Hepatic stellate cell (primary cell): ENCODE results near the gene RTKN2.

Source experiments
- DNase-seq: peaks from one replicate; pipeline ENCODE4 v3.0.0; 2011; ENCODE audit warnings: low spot score

Gene RTKN2

GRCh38 chr10:62175251-62175650 is 93.4 kb downstream of the RTKN2 start:
- no peak for DNase-seq

- no peak for DNase-seq
Observed at GRCh38 chr10:62172465-62172864, 96.2 kb downstream of the RTKN2 start.

GRCh38 chr10:62171791-62172190 is 96.9 kb downstream of the RTKN2 start:
- DNase-seq, result no peak

- no peak for DNase-seq
Observed at GRCh38 chr10:62170732-62171131, 97.9 kb downstream of the RTKN2 start.

- no peak for DNase-seq
Observed at GRCh38 chr10:62166331-62167131, 102.1 kb downstream of the RTKN2 start.

GRCh38 chr10:62165803-62166202 is 102.8 kb downstream of the RTKN2 start:
- no peak for DNase-seq

- DNase-seq, result no peak
Observed at GRCh38 chr10:62163024-62163423, 105.6 kb downstream of the RTKN2 start.

- no peak for DNase-seq
Observed at GRCh38 chr10:62162261-62162981, 106.2 kb downstream of the RTKN2 start.

- DNase-seq, result no peak
Observed at GRCh38 chr10:62159351-62159750, 109.3 kb downstream of the RTKN2 start.

GRCh38 chr10:62157601-62158000 is 111.0 kb downstream of the RTKN2 start:
- no peak for DNase-seq

- DNase-seq, result no peak
Observed at GRCh38 chr10:62155054-62155680, 113.5 kb downstream of the RTKN2 start.

- DNase-seq, result no peak
Observed at GRCh38 chr10:62154231-62154630, 114.4 kb downstream of the RTKN2 start.

GRCh38 chr10:62153191-62153590 is 115.5 kb downstream of the RTKN2 start:
- no peak for DNase-seq

- DNase-seq, result no peak
Observed at GRCh38 chr10:62149621-62150020, 119.0 kb downstream of the RTKN2 start.

- DNase-seq, result no peak
Observed at GRCh38 chr10:62148155-62148554, 120.5 kb downstream of the RTKN2 start.

- no peak for DNase-seq
Observed at GRCh38 chr10:62147425-62147824, 121.2 kb downstream of the RTKN2 start.

- no peak for DNase-seq
Observed at GRCh38 chr10:62136931-62137330, 131.7 kb downstream of the RTKN2 start.

GRCh38 chr10:62133618-62134017 is 135.0 kb downstream of the RTKN2 start:
- no peak for DNase-seq
